HT-29 (cell line): ENCODE data around the gene ANXA2R. TPM values are rescaled to one million over a fixed set of nuclear protein-coding genes. Genes with fewer than 3 reads are reported as not detected.
"Not testable (repeated sequence)": the region's sequence is repeated elsewhere in the genome, so short reads cannot be mapped to it uniquely, and the experiment has no call there.

Experiments
- DNase-seq: peaks from one replicate; pipeline ENCODE4 v3.0.0-alpha.2; 2015; ENCODE audit warnings: low spot score
- total RNA-seq: library from RNA; depleted of rRNA; stranded (reverse); fragments of >200 nt; shearing (Covaris generic); gene quantifications from 2 replicates; pipeline ENCODE4 v1.2.3, GENCODE V29; 2014

The ANXA2R gene
- total RNA-seq, 1 experiment from 2014 or later = 21.1 TPM

- DNase-seq = peak; percentile 44
Measured at GRCh38 chr5:43061352-43062075, 21.4 kb upstream of the ANXA2R start.

DNA sequence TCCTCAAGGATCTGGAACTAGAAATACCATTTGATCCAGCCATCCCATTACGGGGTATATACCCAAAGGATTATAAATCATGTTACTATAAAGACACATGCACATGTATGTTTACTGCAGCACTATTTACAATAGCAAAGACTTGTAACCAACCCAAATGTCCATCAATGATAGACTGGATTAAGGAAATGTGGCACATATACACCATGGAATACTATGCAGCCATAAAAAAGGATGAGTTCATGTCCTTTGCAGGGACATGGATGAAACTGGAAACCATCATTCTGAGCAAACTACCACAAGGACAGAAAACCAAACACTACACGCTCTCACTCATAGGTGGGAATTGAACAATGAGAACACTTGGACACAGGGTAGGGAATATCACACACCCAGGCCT is 19.9 kb upstream of the ANXA2R start:
- DNase-seq = not testable (repeated sequence)

GRCh38 chr5:43055098-43055497 is 15.0 kb upstream of the ANXA2R start:
- not testable (repeated sequence) for DNase-seq

- no peak for DNase-seq
Measured at GRCh38 chr5:43051684-43052083, 11.6 kb upstream of the ANXA2R start.

- no peak for DNase-seq
Measured at GRCh38 chr5:43050384-43050783, 10.3 kb upstream of the ANXA2R start.

DNA sequence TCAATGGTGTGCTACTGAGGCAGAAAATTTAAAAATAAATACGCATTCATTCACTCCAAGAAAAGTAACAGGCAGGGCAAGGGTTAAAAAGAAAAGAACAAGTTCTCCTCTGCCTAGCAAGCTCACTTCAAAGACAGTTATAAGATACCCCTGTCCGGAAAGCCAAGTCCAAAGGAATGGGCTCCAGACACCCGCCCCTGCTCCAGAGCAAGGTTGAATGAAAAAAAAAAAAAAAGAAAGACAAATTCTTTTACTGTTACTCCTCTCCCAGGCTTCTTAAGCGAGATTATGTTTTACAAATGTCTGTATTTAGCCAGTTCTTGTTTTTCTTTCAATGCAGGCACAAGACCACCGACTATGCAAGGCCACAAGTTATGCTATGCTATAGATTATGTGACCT is 9.1 kb upstream of the ANXA2R start:
- no peak for DNase-seq

- DNase-seq = no peak
Measured at GRCh38 chr5:43046474-43046873, 6.4 kb upstream of the ANXA2R start.

GRCh38 chr5:43045236-43045635 is 5.1 kb upstream of the ANXA2R start:
- peak; percentile 67 for DNase-seq

DNA sequence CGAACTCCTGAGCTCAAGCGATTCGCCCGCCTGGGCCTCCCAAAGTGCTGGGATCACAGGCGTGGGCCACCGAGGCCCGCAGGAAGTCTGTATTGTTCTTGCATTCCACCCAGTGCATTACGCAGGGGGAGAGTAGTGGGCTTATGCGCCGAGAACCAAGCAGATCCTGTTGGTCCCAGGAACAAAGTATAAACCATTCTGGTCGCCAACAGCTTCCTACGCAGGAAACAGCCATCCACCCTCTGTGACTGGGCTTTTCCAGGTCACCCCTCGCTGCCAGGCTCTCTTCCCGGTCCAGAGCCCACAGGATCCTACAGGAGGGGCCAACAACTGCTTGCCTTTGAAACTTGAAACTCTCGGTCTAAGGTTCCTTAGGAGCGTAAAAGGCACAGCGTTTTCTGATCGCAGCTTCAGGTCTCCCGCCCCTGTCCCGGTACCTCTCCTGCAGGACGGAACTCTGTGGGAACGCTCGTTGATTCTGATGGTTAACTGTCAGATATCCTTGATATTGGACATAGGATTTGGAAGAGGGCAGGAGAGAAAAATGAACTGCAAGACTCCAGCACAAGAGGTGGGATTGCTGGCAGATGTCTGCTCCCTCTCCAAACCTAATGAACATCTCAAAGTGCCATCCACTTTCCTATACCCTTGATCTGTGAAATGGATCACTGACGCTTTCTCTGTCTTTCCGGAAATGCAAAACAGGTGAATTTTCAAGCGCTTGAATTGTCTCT is 4.2 kb upstream of the ANXA2R start:
- DNase-seq = peak; percentile 49

GRCh38 chr5:43043400-43043756 is 3.3 kb upstream of the ANXA2R start:
- DNase-seq = no peak

- peak; percentile 87 for DNase-seq
Measured at GRCh38 chr5:43042626-43043399, 2.7 kb upstream of the ANXA2R start.

DNA sequence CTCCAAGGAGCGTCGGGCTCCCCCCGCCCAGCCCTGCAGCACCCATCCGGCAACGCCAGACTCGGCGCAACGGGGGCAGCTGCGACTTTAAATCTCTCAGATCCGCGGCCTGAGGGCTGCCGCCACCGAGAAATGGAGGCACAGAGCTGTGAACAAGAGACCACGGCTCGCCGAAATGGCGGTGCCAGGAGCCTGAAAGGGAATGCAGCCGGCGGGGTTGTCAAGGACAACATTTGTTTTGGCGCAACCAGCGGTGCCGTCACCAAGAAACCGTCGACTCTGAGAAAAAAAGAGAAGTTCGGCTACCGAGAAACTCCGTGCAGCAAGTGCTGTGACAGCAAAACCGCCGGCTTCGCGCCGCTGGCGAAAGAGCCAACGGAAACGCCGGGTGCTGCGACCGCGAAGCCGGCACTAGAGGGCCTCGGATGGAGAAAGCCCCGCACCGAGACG is 2.1 kb upstream of the ANXA2R start:
- DNase-seq = peak; percentile 86

- DNase-seq = peak; percentile 88
Measured at GRCh38 chr5:43041669-43042175, 1.6 kb upstream of the ANXA2R start.

DNA sequence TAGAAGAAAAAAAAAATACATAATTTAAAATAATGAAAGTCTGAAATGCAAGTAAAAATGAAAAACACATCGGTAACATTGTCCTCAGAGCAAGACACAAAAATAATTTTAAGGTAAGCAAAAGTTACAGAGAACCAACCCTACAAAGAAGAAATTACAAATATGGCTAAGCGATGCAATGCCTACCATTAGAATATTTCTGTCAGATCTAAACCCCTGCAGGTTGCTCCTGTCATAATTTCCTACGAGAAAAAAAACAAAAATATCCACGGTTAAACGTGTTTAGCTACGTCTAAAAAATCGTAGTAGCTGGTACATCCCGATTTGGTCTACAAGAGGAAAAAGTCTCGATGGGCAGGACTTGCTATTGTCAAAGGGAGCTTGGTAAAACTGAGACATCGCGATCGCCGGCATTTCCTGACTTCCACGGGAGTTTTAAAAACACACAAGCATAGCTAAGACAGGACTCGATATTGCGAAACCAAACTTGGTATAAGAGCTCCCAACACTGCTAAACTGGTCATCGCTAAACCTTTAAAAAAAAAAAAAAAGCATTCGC is 1.1 kb upstream of the ANXA2R start:
- DNase-seq = no peak

GRCh38 chr5:43039471-43040286 is 440 bp downstream of the ANXA2R start:
- peak; percentile 91 for DNase-seq

GRCh38 chr5:43039152-43039470 is 1.0 kb downstream of the ANXA2R start:
- no peak for DNase-seq

GRCh38 chr5:43038496-43038989 is 1.6 kb downstream of the ANXA2R start:
- DNase-seq = no peak

DNA sequence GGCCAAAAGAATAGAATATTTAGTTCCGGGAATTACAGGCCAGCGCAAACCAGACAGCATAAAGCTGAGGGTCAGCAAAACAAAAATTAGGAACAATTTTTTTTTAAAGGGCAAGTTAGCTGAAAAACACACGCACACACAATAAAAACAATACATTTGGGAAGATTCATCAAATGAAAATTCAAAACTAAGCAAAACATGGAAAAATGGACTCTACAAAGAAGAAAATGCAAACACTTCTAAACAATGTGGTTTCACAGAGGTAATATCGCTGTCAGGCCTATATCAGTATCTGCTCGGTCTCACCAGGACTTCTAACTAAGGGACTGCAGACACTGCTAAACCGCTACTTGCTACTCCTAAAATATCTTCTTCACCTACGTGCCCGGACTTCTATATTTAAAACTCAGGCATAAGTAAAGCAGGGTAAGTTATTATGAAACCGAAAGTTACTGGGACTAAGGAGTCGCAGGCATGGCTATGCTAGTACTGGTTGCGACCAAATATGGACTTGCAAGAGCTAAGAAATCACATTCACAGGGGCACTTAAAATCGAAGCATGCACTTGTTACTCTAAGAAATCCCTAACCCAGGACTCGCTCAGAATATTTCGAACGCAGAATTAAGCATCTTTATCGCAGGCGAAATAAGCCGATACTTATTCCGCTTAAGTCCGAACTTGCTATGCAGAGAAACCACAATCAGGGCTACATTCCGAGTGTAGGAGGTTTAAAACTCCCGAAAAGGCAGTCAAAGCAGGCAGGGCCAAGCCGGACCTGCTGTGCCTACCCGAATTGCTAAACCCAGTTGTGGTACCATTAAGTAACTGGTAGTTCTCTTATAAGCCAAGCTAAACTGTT is 2.3 kb downstream of the ANXA2R start:
- no peak for DNase-seq

GRCh38 chr5:43036856-43037635 is 3.1 kb downstream of the ANXA2R start:
- no peak for DNase-seq
